K562 (cell line): ENCODE measurements around the gene IGF2BP1. TPM values are rescaled to one million over a fixed set of nuclear protein-coding genes. Genes with fewer than 3 reads are reported as not detected.

ENCODE experiments used
- BACH1 ChIP-seq: fragments of 200-800 bp; sonication (Bioruptor generic); IDR thresholded peaks from 2 replicates; pipeline ENCODE4 v1.6.1; 2016; ENCODE audit warnings: missing genetic modification characterization, missing compliant biosample characterization
- BDP1 ChIP-seq: IDR thresholded peaks from 3 replicates; pipeline ENCODE4 v1.6.1; 2011; ENCODE audit not compliant: insufficient read length, insufficient read depth
- E2F3 ChIP-seq: fragments of 250-450 bp; sonication (Bioruptor Pico); IDR thresholded peaks from 2 replicates; pipeline ENCODE4 v1.4.0; 2020; ENCODE audit warnings: mild to moderate bottlenecking
- EHMT2 ChIP-seq: fragments of 450-650 bp; IDR thresholded peaks from 2 replicates; pipeline ENCODE4 v1.6.1; 2018; ENCODE audit warnings: antibody characterized with exemption
- FIP1L1 ChIP-seq: fragments of 200-400 bp; formaldehyde crosslinking; IDR thresholded peaks from 2 replicates; pipeline ENCODE4 v1.6.1; 2018; ENCODE audit warnings: mild to moderate bottlenecking, low read depth, low read length; ENCODE audit not compliant: poor library complexity, severe bottlenecking
- HEY1 ChIP-seq: fragments of 250-450 bp; sonication (Bioruptor Pico); IDR thresholded peaks from 2 replicates; pipeline ENCODE4 v1.5.0; 2020; ENCODE audit warnings: mild to moderate bottlenecking, moderate library complexity, borderline replicate concordance
- HMBOX1 ChIP-seq: sonication (generic); IDR thresholded peaks from 2 replicates; pipeline ENCODE4 v1.6.1; 2016
- KDM1A ChIP-seq, 2 experiments: fragments of 450-650 bp; IDR thresholded peaks; 2 replicates each; pipeline ENCODE4 v1.6.1; 2016; ENCODE audit warnings: mild to moderate bottlenecking in 2 of 2
- LARP7 ChIP-seq: fragments of 450-650 bp; IDR thresholded peaks from 2 replicates; pipeline ENCODE4 v1.6.1; 2016
- MAFG ChIP-seq: fragments of 450-650 bp; conservative IDR thresholded peaks from 2 replicates; pipeline ENCODE4 v1.6.1; 2016; ENCODE audit warnings: missing genetic modification characterization, missing compliant biosample characterization
- NFYB ChIP-seq: IDR thresholded peaks from 2 replicates; pipeline ENCODE4 v1.6.1; 2011; ENCODE audit warnings: mild to moderate bottlenecking, moderate library complexity; ENCODE audit not compliant: insufficient read length; ENCODE audit errors: extremely low read depth
- PHF8 ChIP-seq: fragments of 200-600 bp; sonication (generic); IDR thresholded peaks from 2 replicates; pipeline ENCODE4 v1.6.1; 2012; ENCODE audit warnings: mixed run types, mild to moderate bottlenecking, inconsistent platforms, low read length, moderate library complexity, borderline replicate concordance
- PTTG1 ChIP-seq: fragments of 450-650 bp; IDR thresholded peaks from 2 replicates; pipeline ENCODE4 v1.6.1; 2016; ENCODE audit warnings: low read depth, mild to moderate bottlenecking, missing genetic modification characterization, missing compliant biosample characterization
- U2AF2 ChIP-seq: fragments of 200-400 bp; formaldehyde crosslinking; optimal IDR thresholded peaks from 2 replicates; pipeline ENCODE3; 2017; ENCODE audit warnings: low read depth, mild to moderate bottlenecking, low read length
- XRCC4 ChIP-seq: IDR thresholded peaks from one replicate; pipeline ENCODE4 v1.6.1; 2011; ENCODE audit not compliant: insufficient read depth, insufficient read length; ENCODE audit errors: extremely low read depth
- ZNF197 ChIP-seq: fragments of 200-800 bp; sonication (Bioruptor generic); IDR thresholded peaks from 2 replicates; pipeline ENCODE4 v1.6.1; 2016; ENCODE audit warnings: low read depth, missing genetic modification characterization, missing compliant biosample characterization
- ZNF3 ChIP-seq: fragments of 250-450 bp; sonication (Bioruptor Pico); IDR thresholded peaks from 2 replicates; pipeline ENCODE4 v1.5.0; 2021; ENCODE audit warnings: mild to moderate bottlenecking, moderate library complexity
- ZNF41 ChIP-seq: fragments of 250-450 bp; sonication (Bioruptor Pico); conservative IDR thresholded peaks from 2 replicates; pipeline ENCODE4 v1.4.0; 2020; ENCODE audit warnings: mild to moderate bottlenecking
- ZNF445 ChIP-seq: fragments of 250-450 bp; sonication (Bioruptor Pico); IDR thresholded peaks from 2 replicates; pipeline ENCODE4 v1.4.0; 2020; ENCODE audit warnings: low read depth, mild to moderate bottlenecking, moderate library complexity
- ZNF449 ChIP-seq: fragments of 250-450 bp; sonication (Bioruptor Pico); IDR thresholded peaks from 2 replicates; pipeline ENCODE4 v1.8.0; 2022; ENCODE audit warnings: moderate library complexity, mild to moderate bottlenecking, inconsistent platforms
- ZNF609 ChIP-seq: sonication (generic); formaldehyde crosslinking; IDR thresholded peaks from 2 replicates; pipeline ENCODE4 v1.8.1; 2023; ENCODE audit warnings: missing genetic modification reagents, mild to moderate bottlenecking, borderline replicate concordance
- polyA plus RNA-seq, 8 experiments: library from polyadenylated mRNA; depleted of rRNA in 4 of 8; stranded (reverse) in 5 of 8; unstranded in 3 of 8; fragments of >200 nt; fragmentation: Nextera tagmentation in 2 of 8; fragmentation: Illumina TruSeq in 1 of 8; extraction: Ambion mirVana in 2 of 8; extraction: Trizol in 1 of 8; gene quantifications; 2 replicates each; pipeline versions ENCODE4 v1.2.1 to v1.2.3, GENCODE V29; 2011 to 2014; ENCODE audit warnings: inconsistent platforms in 1 of 8, missing spikeins in 1 of 8
- total RNA-seq, 7 experiments: library from RNA; depleted of rRNA in 6 of 7; stranded (reverse); fragments of >200 nt in 6 of 7; fragmentation: Illumina TruSeq in 2 of 7; extraction: Trizol in 2 of 7; gene quantifications; 2 replicates each; pipeline versions ENCODE4 v1.2.1 to v1.2.3, GENCODE V29; 2011 to 2021; ENCODE audit warnings: low replicate concordance in 1 of 7

IGF2BP1 gene
- total and polyA plus RNA-seq, 9 of the 15 experiments (the other 6 are each of a cell fraction or from before 2014, with no cell fraction given), result 13.0 to 318 (median 53.6) TPM

- TF ChIP-seq HEY1 (CRISPR knock-in tag) (no peak), U2AF2 (no peak), BDP1 (no peak), KDM1A (IDR thresholded peaks at IDR 0.05) (peak in 1 of 2 experiments; percentile 68; a peak in 2 of 4 replicates), ZNF445 (CRISPR knock-in tag) (no peak), MAFG (tag) (no peak), ZNF197 (CRISPR knock-in tag) (no peak), BACH1 (tag) (no peak), E2F3 (CRISPR knock-in tag) (no peak), XRCC4 (no peak), FIP1L1 (no peak), ZNF41 (CRISPR knock-in tag) (no peak), LARP7 (0 out of 2 replicates have a peak, but pooled peaks have one; percentile 29), PTTG1 (no peak), PHF8 (peak; percentile 60; the same call in 1 of the 2 replicates), HMBOX1 (no peak), NFYB (no peak), ZNF609 (no peak), EHMT2 (no peak), ZNF3 (CRISPR knock-in tag) (no peak), ZNF449 (no peak)
These were observed 1.0 kb upstream of the IGF2BP1 start (continued) for GRCh38 chr17:48995974-48996721.
